Astrocyte of the cerebellum (primary cell): ENCODE data around the gene G6PD.
A peak's percentile ranks its signal among the peaks of the same experiment; 100 is the strongest.

ENCODE experiments used
- DNase-seq: peaks from one replicate; pipeline ENCODE4 v3.0.0-alpha.2; 2011; ENCODE audit warnings: low read depth
- H3K4me3 ChIP-seq: 2 replicates; pipeline ENCODE4 v1.5.1; 2011; ENCODE audit warnings: mild to moderate bottlenecking, low read depth, low read length, moderate library complexity
- CTCF ChIP-seq: IDR thresholded peaks from 2 replicates; pipeline ENCODE4 v1.5.1; 2012; ENCODE audit warnings: low read length, low read depth, moderate library complexity, mild to moderate bottlenecking; ENCODE audit errors: missing control alignments
- in situ Hi-C: cut with HindIII; loops from 2 replicates; pipeline ENCODE4 v1.10.0; 2017; ENCODE audit warnings: low sequenced_read_pairs

Gene G6PD

DNA sequence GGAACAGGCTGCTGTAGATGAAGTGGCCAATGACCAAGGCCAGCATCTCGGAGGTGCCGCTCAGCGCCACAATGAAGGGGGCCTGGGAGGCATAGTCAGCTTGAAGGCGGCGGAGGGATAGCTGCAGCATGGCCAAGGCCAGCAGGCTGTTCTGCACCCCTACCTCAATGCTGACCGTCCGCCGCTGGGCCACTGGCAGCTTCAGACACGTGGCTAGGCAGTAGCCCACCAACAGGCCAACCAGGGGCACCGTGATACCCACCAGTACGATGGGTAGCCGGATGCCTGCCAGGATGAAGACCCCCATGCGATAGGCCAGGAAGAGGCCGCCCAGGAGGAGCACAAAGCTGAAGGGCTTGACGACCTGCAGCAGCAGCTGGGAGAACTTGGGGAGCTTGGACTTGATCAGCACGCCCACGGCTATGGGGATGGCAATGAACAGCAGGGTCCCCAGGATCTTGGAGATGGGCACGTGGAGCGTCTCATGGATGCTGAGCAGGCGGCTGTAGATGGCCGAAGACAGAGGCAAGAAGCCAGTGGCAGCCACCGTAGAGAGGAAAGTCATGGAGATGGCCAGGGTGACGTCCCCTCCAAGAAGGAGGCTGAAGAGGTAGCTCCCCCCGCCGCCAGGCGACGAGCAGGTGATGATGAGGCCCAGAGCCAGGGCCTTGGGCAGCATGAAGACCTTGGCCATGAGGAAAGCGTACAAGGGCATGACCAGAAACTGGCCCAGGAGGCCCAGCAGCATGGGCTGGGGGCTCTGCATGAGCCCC lies 58.9 kb downstream of the G6PD start:
- DNase-seq, result no peak
- in situ Hi-C loops, result loop anchor here (5.0 kb wide), 1 partner anchor 40 kb away; no protein-coding TSS in a partner anchor
- H3K4me3 ChIP-seq, result no peak overlapping the region
- no peak for TF ChIP-seq CTCF

GRCh38 chrX:154486396-154487207 lies 60.0 kb downstream of the G6PD start, which contains the start of gene UBL4A:
Gene UBL4A, minus strand, starts transcription at chrX:154486615. Its CDS starts 31 bp downstream, at chrX:154486584.
- no peak for DNase-seq
- H3K4me3 ChIP-seq, result peak within 1 kb of the TSS; percentile 46
- in situ Hi-C loops, result loop anchor here (5.0 kb wide), 1 partner anchor 39 kb away; no protein-coding TSS in a partner anchor
- no peak for TF ChIP-seq CTCF

GRCh38 chrX:154486052-154486395 lies 60.6 kb downstream of the G6PD start:
- H3K4me3 ChIP-seq, result peak overlapping the region; percentile 46
- TF ChIP-seq CTCF, result no peak
- no peak for DNase-seq
- in situ Hi-C loops, result loop anchor here (5.0 kb wide), 1 partner anchor 39 kb away; no protein-coding TSS in a partner anchor

DNA sequence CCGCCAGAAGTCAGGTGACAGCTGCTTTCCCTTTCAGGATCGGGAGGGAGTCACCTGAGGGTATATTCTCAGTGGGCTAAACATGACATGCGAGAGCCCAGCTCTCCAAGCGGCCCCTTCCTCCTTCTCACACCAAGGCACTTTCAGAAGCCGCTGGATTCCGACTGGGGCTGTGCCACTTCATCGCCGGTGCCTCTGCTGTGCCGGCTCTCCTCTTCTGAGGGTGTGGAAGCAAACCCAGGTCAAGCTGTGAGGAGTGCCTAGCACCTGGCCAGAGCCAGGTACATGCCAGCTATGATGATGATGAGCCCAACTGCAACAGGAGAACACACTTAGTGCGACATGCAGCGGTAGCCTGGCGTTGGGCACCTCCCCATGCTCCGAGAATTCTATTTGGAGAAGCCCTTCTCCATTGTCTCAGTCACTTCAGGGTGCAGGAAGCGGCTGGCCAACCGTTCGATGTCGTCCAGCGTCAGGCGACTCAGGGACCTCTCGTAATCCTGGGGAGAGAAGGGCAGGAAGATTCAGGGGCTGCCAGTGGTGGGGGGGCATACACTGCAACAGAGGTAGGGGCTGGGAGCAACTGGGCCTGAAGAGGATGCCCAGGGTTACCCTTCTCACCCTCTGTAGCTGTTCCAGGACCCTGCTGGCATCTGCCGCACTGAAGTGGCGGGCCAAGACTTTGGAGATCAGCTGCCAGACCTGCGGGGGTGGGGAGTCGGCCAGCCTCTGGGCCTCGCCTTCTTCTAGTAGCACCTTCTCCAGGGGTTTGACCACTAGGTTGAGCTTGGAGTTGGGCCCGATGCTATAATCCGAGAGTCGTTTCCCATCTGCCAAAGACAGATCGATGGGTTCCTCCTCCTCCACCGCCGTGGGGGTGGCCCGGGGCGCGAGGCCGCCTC lies 61.2 kb downstream of the G6PD start:
- no peak for TF ChIP-seq CTCF
- peak overlapping the region; percentile 46 for H3K4me3 ChIP-seq
- DNase-seq, result no peak
- in situ Hi-C loops, result loop anchor here (5.0 kb wide), 1 partner anchor 38 kb away; no protein-coding TSS in a partner anchor

DNA sequence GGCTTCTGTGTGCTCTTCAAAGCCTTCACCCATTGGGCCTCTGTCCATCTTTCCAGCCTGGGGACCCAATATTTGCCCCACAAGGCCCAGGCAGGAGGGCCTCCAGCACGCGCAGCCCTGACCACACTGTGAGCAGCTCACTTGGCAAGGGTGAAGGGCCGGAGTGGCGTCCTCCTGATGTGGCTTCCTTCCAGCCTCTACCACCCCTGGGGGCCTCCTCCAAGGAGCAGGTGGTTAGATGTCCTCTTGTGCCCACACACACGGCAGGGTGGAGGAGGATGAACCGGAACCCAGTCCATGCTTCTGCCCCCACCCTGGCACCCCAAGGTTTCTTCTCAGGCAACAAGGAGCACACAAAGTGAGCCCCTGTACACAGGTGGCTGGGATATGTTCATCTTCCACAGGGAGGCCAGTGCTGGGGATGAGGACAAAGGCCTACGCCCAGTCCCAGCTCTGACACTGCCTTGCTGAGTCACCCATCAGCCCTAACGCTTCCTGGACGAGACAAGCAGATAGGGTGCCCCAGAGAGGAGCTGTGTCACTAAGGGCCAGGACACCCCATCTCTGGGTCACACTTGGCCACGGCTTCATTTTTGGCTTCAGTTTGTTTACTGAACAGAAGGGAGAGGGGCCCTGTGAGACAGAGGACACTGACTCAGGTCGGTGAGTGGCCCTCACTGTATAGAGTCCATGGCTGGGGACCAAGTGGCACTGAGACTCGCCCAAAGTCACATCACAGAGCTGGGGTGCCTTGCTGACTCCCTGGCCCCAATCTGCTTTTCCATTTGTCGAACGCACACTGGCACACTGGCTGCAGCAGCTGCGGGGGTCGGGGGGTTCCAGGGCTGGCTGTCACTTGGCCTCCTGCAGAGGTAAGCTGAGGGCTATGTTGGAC lies 62.1 kb downstream of the G6PD start:
- no peak overlapping the region for H3K4me3 ChIP-seq
- in situ Hi-C loops, result loop anchor here (5.0 kb wide), 1 partner anchor 37 kb away; no protein-coding TSS in a partner anchor
- TF ChIP-seq CTCF, result no peak
- DNase-seq, result no peak
